CD4-positive, alpha-beta T cell treated with Interferon gamma for 1 hour (primary cell): ENCODE results near the gene CARHSP1.
A peak's percentile ranks its signal among the peaks of the same experiment; 100 is the strongest.

Experiments
- DNase-seq: peaks from one replicate; pipeline ENCODE4 v3.0.0-alpha.2; 2020

Gene CARHSP1

GRCh38 chr16:8869212-8869987 lies 594 bp upstream of the CARHSP1 start:
- DNase-seq, result no peak

GRCh38 chr16:8867932-8868415 lies 832 bp downstream of the CARHSP1 start:
- DNase-seq, result peak; percentile 49

GRCh38 chr16:8867216-8867931 lies 1.4 kb downstream of the CARHSP1 start:
- no peak for DNase-seq

- no peak for DNase-seq
These were observed 2.0 kb downstream of the CARHSP1 start for GRCh38 chr16:8866884-8867215.

GRCh38 chr16:8866118-8866883 lies 2.5 kb downstream of the CARHSP1 start:
- no peak for DNase-seq

- DNase-seq, result no peak
These were observed 3.5 kb downstream of the CARHSP1 start for GRCh38 chr16:8865145-8865882.

GRCh38 chr16:8864480-8865110 lies 4.2 kb downstream of the CARHSP1 start:
- DNase-seq, result no peak

GRCh38 chr16:8863594-8864424 lies 5.0 kb downstream of the CARHSP1 start:
- DNase-seq, result no peak

- no peak for DNase-seq
These were observed 6.3 kb downstream of the CARHSP1 start for GRCh38 chr16:8862309-8863130.

GRCh38 chr16:8861563-8862308 lies 7.1 kb downstream of the CARHSP1 start:
- DNase-seq, result no peak

- no peak for DNase-seq
These were observed 8.6 kb downstream of the CARHSP1 start for GRCh38 chr16:8859913-8860881.

GRCh38 chr16:8858994-8859912 lies 9.6 kb downstream of the CARHSP1 start:
- no peak for DNase-seq

GRCh38 chr16:8855972-8856371 lies 12.8 kb downstream of the CARHSP1 start:
- no peak for DNase-seq

- DNase-seq, result no peak
These were observed 13.6 kb downstream of the CARHSP1 start for GRCh38 chr16:8855051-8855786.

GRCh38 chr16:8854298-8854948 lies 14.4 kb downstream of the CARHSP1 start:
- DNase-seq, result no peak

- no peak for DNase-seq
These were observed 15.2 kb downstream of the CARHSP1 start for GRCh38 chr16:8853611-8854010.
